Measurements from ENCODE around the gene SLC22A4. TPM values are rescaled to one million over a fixed set of nuclear protein-coding genes. Genes with fewer than 3 reads are reported as not detected.
A peak's percentile ranks its signal among the peaks of the same experiment; 100 is the strongest.

The SLC22A4 gene
- total RNA-seq, 4 donors from 2014 or later = 2.6 to 6.8 (median 5.7) TPM

GRCh38 chr5:132303589-132303988 lies 9.4 kb downstream of the SLC22A4 start:
- no peak for TF ChIP-seq CTCF (IDR thresholded peaks at IDR 0.05)
- DNase-seq (ENCODE audit: low spot score) (no peak), ATAC-seq (ENCODE audit: low FRiP score) (no peak)

GRCh38 chr5:132305420-132305819 lies 11.2 kb downstream of the SLC22A4 start:
- TF ChIP-seq CTCF (IDR thresholded peaks at IDR 0.05) = no peak
- no peak for ATAC-seq (ENCODE audit: low FRiP score)
- DNase-seq (ENCODE audit: low spot score) = no peak

- DNase-seq (ENCODE audit: low spot score) (no peak), ATAC-seq (ENCODE audit: low FRiP score) (no peak)
- no peak for TF ChIP-seq CTCF (IDR thresholded peaks at IDR 0.05)
Observed at GRCh38 chr5:132308701-132309100, 14.5 kb downstream of the SLC22A4 start.

GRCh38 chr5:132309679-132310078 lies 15.5 kb downstream of the SLC22A4 start:
- ATAC-seq (ENCODE audit: low FRiP score) (no peak), DNase-seq (ENCODE audit: low spot score) (no peak)
- TF ChIP-seq CTCF (IDR thresholded peaks at IDR 0.05) = no peak

- ATAC-seq (ENCODE audit: low FRiP score) (no peak), DNase-seq (ENCODE audit: low spot score) (no peak)
- no peak for TF ChIP-seq CTCF (IDR thresholded peaks at IDR 0.05)
Observed at GRCh38 chr5:132310141-132310834, 16.1 kb downstream of the SLC22A4 start.

- DNase-seq (ENCODE audit: low spot score) (no peak), ATAC-seq (ENCODE audit: low FRiP score) (peak; percentile 81)
- TF ChIP-seq CTCF (IDR thresholded peaks at IDR 0.05) = no peak
Observed at GRCh38 chr5:132313366-132313765, 19.2 kb downstream of the SLC22A4 start.

GRCh38 chr5:132313961-132314432 lies 19.8 kb downstream of the SLC22A4 start:
- DNase-seq (ENCODE audit: low spot score) = no peak
- ATAC-seq (ENCODE audit: low FRiP score) = no peak
- no peak for TF ChIP-seq CTCF (IDR thresholded peaks at IDR 0.05)

Data from omental fat pad (tissue), 4 donors.